Activated T-helper 1 cell treated with anti-CD3 and anti-CD28 coated beads, Interleukin-2, amount 50 U/mL, for 16 hours (primary cell): ENCODE measurements around the gene CARMIL1.

Experiments
- DNase-seq, 2 donors: peaks; one replicate each; pipeline ENCODE4 v3.0.0-alpha.2; 2020; ENCODE audit warnings: low read depth in 1 of 2, low spot score in 1 of 2

Gene CARMIL1

GRCh38 chr6:25641377-25641776, 362.2 kb downstream of the CARMIL1 start:
- DNase-seq: no peak

- no peak for DNase-seq
Observed at GRCh38 chr6:25641940-25642666, 362.9 kb downstream of the CARMIL1 start.

GRCh38 chr6:25642667-25643328, 363.6 kb downstream of the CARMIL1 start:
- DNase-seq: no peak

- DNase-seq: no peak
Observed at GRCh38 chr6:25645916-25646315, 366.7 kb downstream of the CARMIL1 start.

GRCh38 chr6:25649611-25650010, 370.4 kb downstream of the CARMIL1 start:
- DNase-seq: no peak

- DNase-seq: peak in 1 of 2 donors; percentile 1
Observed at GRCh38 chr6:25652007-25652515, 372.9 kb downstream of the CARMIL1 start, which contains the start of gene SCGN. TSS of gene SCGN (plus strand) at chr6:25652215. CDS start at chr6:25652404, 189 bp downstream.

GRCh38 chr6:25655723-25656122, 376.5 kb downstream of the CARMIL1 start:
- no peak for DNase-seq

- no peak for DNase-seq
Observed at GRCh38 chr6:25659633-25660368, 380.6 kb downstream of the CARMIL1 start.

- DNase-seq: no peak
Observed at GRCh38 chr6:25660512-25660911, 381.3 kb downstream of the CARMIL1 start.

- no peak for DNase-seq
Observed at GRCh38 chr6:25661129-25661779, 382.1 kb downstream of the CARMIL1 start.

GRCh38 chr6:25665455-25665854, 386.3 kb downstream of the CARMIL1 start:
- DNase-seq: no peak

- no peak for DNase-seq
Observed at GRCh38 chr6:25669413-25669812, 390.2 kb downstream of the CARMIL1 start.
